NB4 (cell line): ENCODE measurements around the gene VPS33A.
A peak's percentile ranks its signal among the peaks of the same experiment; 100 is the strongest.
"Not testable (repeated sequence)": the region's sequence is repeated elsewhere in the genome, so short reads cannot be mapped to it uniquely, and the experiment has no call there.

Experiments used
- DNase-seq: peaks from one replicate; pipeline ENCODE4 v3.0.0; 2010; ENCODE audit warnings: low read depth
- H3K4me3 ChIP-seq: one replicate; pipeline ENCODE4 v1.5.1; 2011; ENCODE audit warnings: mild to moderate bottlenecking, low read depth, low read length, moderate library complexity
- MYC ChIP-seq: IDR thresholded peaks from 2 replicates; pipeline ENCODE4 v1.6.1; 2011; ENCODE audit warnings: low read depth, low read length
- POLR2A ChIP-seq: IDR thresholded peaks from 2 replicates; pipeline ENCODE4 v1.6.1; 2011; ENCODE audit warnings: mild to moderate bottlenecking; ENCODE audit not compliant: insufficient read length; ENCODE audit errors: extremely low read depth
- TF ChIP-seq, protein P1 (sequence below): IDR thresholded peaks from 2 replicates; pipeline ENCODE4 v1.6.1; 2011; ENCODE audit warnings: low read depth, low read length
- TF ChIP-seq, protein P2 (sequence below): IDR thresholded peaks from one replicate; pipeline ENCODE4 v1.5.1; 2012; ENCODE audit warnings: low read depth, low read length

Gene VPS33A

DNA sequence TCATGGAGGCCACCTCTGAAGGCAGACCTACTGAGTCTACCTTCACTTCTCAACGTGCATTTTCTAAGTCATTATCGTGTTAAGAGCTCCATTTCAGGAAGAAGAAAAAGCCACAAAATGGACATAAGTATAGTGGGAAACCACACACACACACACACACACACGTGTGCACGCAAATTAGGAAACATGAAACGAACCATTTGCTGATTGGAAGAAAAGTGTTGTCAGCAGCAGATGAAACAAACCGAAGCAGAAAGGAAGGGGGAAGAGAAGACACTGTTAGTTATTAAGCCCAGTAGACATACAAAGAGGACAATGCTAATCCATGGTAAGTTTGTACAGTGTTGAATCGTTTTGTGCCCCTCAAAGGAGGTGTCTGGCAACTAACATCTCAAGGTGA lies 9.9 kb upstream of the VPS33A start:
- peak; percentile 88 for DNase-seq
- peak overlapping the region; percentile 54 for H3K4me3 ChIP-seq
- TF ChIP-seq, protein P1, sequence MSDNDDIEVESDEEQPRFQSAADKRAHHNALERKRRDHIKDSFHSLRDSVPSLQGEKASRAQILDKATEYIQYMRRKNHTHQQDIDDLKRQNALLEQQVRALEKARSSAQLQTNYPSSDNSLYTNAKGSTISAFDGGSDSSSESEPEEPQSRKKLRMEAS = peak; percentile 94
- TF ChIP-seq, protein P2, sequence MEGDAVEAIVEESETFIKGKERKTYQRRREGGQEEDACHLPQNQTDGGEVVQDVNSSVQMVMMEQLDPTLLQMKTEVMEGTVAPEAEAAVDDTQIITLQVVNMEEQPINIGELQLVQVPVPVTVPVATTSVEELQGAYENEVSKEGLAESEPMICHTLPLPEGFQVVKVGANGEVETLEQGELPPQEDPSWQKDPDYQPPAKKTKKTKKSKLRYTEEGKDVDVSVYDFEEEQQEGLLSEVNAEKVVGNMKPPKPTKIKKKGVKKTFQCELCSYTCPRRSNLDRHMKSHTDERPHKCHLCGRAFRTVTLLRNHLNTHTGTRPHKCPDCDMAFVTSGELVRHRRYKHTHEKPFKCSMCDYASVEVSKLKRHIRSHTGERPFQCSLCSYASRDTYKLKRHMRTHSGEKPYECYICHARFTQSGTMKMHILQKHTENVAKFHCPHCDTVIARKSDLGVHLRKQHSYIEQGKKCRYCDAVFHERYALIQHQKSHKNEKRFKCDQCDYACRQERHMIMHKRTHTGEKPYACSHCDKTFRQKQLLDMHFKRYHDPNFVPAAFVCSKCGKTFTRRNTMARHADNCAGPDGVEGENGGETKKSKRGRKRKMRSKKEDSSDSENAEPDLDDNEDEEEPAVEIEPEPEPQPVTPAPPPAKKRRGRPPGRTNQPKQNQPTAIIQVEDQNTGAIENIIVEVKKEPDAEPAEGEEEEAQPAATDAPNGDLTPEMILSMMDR = no peak
- TF ChIP-seq POLR2A (peak; percentile 55), MYC (peak; percentile 80)

DNA sequence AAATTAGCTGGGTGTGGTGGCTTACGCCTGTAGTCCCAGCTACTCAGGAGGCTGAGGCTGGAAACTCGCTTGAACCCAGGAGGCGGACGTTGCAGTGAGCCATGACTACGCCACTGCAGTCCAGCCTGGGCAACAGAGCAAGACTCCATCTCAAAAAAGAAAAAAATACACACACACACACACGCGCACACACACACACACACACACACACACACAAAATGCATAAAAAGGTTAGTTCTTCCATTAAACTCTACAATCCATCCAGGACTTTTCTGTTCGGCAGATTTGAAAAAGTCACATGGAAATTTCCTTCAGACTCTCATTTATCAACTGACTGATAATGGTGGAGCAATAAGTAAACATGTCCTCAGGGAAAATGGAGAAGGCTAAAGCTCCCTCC lies 9.2 kb upstream of the VPS33A start:
- DNase-seq = no peak
- TF ChIP-seq POLR2A = no peak
- TF ChIP-seq, protein P2 = no peak
- no peak overlapping the region for H3K4me3 ChIP-seq

DNA sequence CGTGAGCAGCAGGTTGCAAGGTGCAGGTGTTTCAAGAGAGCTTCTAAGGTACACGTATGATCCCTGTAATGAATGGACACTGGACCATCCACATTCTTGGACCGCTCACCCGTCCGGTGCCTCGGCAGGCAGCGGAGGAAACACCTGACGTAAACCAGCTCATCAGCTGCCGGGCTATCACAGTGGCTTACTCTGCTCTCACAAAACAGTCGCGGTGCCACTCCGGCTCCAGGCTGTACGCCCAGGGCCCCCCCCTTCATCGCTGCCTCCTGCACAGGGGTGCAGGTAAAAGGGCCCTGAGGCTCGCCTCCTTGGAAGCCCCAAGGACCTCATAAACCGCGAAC lies 436 bp downstream of the VPS33A start:
- H3K4me3 ChIP-seq = peak overlapping the region; percentile 72
- DNase-seq = no peak
- no peak for TF ChIP-seq POLR2A
- TF ChIP-seq MYC = no peak
- TF ChIP-seq, protein P1 = no peak
- TF ChIP-seq, protein P2 = no peak

DNA sequence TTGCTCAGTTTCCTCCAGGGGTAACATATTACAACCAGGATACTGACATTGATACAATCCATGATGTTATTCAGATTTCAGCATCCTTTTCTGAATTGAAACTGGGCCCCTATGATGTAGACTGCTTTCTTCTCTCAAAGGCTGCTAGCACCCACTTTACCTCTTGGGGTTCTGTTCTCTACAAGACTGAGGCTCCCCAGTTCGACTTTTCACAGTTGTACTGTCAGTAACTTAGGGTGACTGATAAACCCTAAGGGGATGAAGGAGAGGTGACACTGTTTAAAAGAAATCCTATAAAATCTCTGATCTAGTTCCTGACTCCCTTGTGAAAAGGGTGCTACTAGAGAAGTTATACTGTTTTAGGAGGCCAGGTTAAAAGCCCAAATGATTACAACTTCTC lies 818 bp downstream of the VPS33A start:
- peak; percentile 25 for DNase-seq
- peak overlapping the region; percentile 72 for H3K4me3 ChIP-seq
- TF ChIP-seq, protein P1 = no peak
- no peak for TF ChIP-seq MYC
- TF ChIP-seq, protein P2 = no peak
- TF ChIP-seq POLR2A = no peak

DNA sequence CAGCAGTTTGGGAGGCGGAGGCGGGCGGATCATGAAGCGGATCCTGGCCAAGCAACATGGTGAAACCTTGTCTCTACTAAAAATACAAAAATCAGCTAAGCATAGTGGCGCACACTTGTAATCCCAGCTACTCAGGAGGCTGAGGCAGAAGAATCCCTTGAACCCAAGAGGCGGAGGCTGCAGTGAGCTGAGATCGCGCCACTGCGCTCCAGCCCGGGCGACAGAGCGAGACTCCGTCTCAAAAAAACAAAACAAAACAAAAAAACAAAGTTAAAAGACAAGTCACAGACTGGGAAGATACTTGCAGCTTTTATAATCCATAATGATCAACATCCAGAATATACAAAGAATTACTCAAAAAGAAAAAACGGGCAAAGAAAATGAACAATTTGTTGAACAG lies 5.6 kb downstream of the VPS33A start:
- H3K4me3 ChIP-seq, DNase-seq: not testable (repeated sequence)

DNA sequence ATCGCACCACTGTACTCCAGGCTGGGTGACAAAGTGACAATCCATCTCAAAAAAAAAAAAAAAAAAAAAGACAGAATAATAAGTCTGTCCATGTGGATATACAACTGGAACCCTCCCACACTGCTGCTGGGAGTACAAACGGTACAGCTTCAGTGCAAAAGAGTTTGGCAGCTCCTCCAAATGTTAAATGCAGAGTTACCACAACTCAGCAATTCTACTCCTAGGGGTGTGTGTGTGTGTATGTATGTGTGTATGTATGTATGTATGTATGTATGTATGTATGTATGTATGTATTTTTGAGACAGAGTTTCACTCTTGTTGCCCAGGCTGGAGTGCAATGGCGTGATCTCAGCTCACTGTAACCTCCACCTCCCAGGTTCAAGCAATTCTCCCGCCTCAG lies 7.4 kb downstream of the VPS33A start:
- not testable (repeated sequence) for H3K4me3 ChIP-seq, DNase-seq

DNA sequence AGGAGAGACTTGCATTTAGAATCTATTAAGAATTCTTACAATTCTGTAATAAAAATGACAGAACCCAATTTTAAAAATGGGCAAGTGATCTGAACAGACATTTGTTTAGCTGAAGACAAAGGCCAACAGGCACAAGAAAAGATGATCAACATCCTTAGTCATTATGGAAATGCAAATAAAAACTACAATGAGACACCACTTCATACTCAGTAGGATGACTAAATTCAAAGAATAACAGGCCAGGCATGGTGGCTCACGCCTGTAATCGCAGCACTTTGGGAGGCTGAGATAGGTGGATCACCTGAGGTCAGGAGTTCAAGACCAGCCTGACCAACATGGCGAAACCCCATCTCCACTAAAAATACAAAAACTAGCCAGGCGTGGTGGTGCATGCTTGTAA lies 7.8 kb downstream of the VPS33A start:
- not testable (repeated sequence) for H3K4me3 ChIP-seq, DNase-seq

DNA sequence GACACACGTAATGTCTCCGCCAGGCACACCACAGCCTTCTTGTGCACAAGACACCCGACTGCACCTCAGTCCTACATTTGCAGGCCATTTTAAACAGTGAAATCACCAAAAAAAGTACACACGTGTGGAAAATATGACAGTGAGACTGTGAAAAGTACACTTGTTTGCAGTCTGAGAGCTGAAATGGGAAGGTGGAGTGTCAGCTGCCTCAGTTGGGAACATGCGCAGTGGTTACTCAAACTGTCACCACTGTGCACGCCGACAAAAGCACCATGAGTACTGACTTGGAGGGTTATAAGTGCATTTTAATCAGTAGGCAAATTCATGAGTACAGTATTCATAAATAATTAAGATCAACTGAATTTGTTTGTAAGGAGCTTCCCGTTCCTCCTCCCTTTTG lies 15.8 kb downstream of the VPS33A start:
- TF ChIP-seq, protein P2 = no peak
- TF ChIP-seq POLR2A (no peak), MYC (no peak)
- TF ChIP-seq, protein P1 = no peak
- no peak for DNase-seq
- no peak overlapping the region for H3K4me3 ChIP-seq
